OCI-LY7 (cell line): Measurements from ENCODE around the gene PCDH17. TPM values are rescaled to one million over a fixed set of nuclear protein-coding genes. Genes with fewer than 3 reads are reported as not detected.

Source experiments
- BruUV-seq: library from RNA; stranded (reverse); fragments of 400-500 nt; replicated peaks from 2 replicates; lab custom pipeline; 2021; lab: Mats Ljungman, UMichigan
- CTCF ChIA-PET: fragments of 300-600 bp; sonication (Branson Sonifier 250); formaldehyde crosslinking; loops from one replicate; lab custom pipeline; 2022; ENCODE audit warnings: antibody characterized with exemption; ENCODE audit not compliant: unreplicated experiment; lab: Charles Lee
- POLR2A ChIA-PET: fragments of 300-600 bp; sonication (Branson Sonifier 250); formaldehyde crosslinking; loops from one replicate; lab custom pipeline; 2022; ENCODE audit warnings: antibody characterized with exemption; lab: Charles Lee
- DNase-seq: peaks from one replicate; pipeline ENCODE4 v3.0.0-alpha.2; 2015; ENCODE audit warnings: low spot score
- H2AFZ ChIP-seq: fragments of 200-600 bp; sonication (generic), shearing (Covaris generic); 2 replicates; pipeline ENCODE4 v1.6.1; 2014; ENCODE audit warnings: mild to moderate bottlenecking, antibody characterized with exemption, low read length, moderate library complexity
- H3K27ac ChIP-seq: fragments of 200-600 bp; sonication (generic); 2 replicates; pipeline ENCODE4 v1.5.1; 2014; ENCODE audit warnings: mixed run types, low read depth, mild to moderate bottlenecking, moderate library complexity, low read length, inconsistent platforms; ENCODE audit not compliant: poor library complexity, severe bottlenecking
- H3K36me3 ChIP-seq: fragments of 200-600 bp; sonication (generic); 2 replicates; pipeline ENCODE4 v1.6.1; 2014; ENCODE audit warnings: mild to moderate bottlenecking, antibody characterized with exemption, low read length, moderate library complexity, mixed read lengths; ENCODE audit not compliant: insufficient read depth
- H3K4me1 ChIP-seq: fragments of 200-600 bp; sonication (generic); 2 replicates; pipeline ENCODE4 v1.5.1; 2014; ENCODE audit warnings: mild to moderate bottlenecking, low read length; ENCODE audit not compliant: insufficient read depth, poor library complexity, severe bottlenecking
- H3K4me2 ChIP-seq: fragments of 200-600 bp; sonication (generic); 2 replicates; pipeline ENCODE4 v1.6.1; 2014; ENCODE audit warnings: mild to moderate bottlenecking, low read length
- H3K4me3 ChIP-seq: fragments of 200-600 bp; sonication (generic); 2 replicates; pipeline ENCODE4 v1.5.1; 2014; ENCODE audit warnings: mild to moderate bottlenecking, low read depth, low read length; ENCODE audit not compliant: poor library complexity, severe bottlenecking
- H3K79me2 ChIP-seq: fragments of 200-600 bp; sonication (generic); 2 replicates; pipeline ENCODE4 v1.6.1; 2016; ENCODE audit warnings: low read depth, mild to moderate bottlenecking, low read length, moderate library complexity, mixed read lengths; ENCODE audit not compliant: insufficient read depth
- H3K9me2 ChIP-seq: fragments of 200-600 bp; sonication (generic); 2 replicates; pipeline ENCODE4 v1.6.1; 2016; ENCODE audit warnings: mild to moderate bottlenecking, low read length, mixed read lengths; ENCODE audit not compliant: insufficient read depth
- H3K9me3 ChIP-seq: fragments of 200-600 bp; sonication (generic); 2 replicates; pipeline ENCODE4 v1.6.1; 2014; ENCODE audit warnings: mild to moderate bottlenecking, mixed run types, low read length, mixed read lengths
- H4K20me1 ChIP-seq: fragments of 200-600 bp; sonication (generic); 2 replicates; pipeline ENCODE4 v1.6.1; 2014; ENCODE audit warnings: mild to moderate bottlenecking, antibody characterized with exemption, low read length, moderate library complexity, mixed read lengths; ENCODE audit not compliant: insufficient read depth
- EZH2phosphoT487 ChIP-seq: fragments of 200-600 bp; sonication (generic); IDR thresholded peaks from 2 replicates; pipeline ENCODE4 v1.6.1; 2018; ENCODE audit warnings: low read depth, borderline replicate concordance, mild to moderate bottlenecking, mixed run types, antibody characterized with exemption, low read length, moderate library complexity, mixed read lengths
- intact Hi-C: fragments of 100-400 bp; cut with micrococcal nuclease; formaldehyde crosslinking; loops from one replicate; pipeline ENCODE4 v1.10.0; 2022; ENCODE audit not compliant: unreplicated experiment
- total RNA-seq, 2 experiments: library from RNA; depleted of rRNA in 1 of 2; stranded (reverse); fragments of >200 nt in 1 of 2; shearing (Covaris generic) in 1 of 2; gene quantifications; 2 replicates each; pipeline ENCODE4 v1.2.3, GENCODE V29; 2014 to 2022
- TF ChIP-seq, protein P1 (sequence below): fragments of 200-600 bp; sonication (generic); conservative IDR thresholded peaks from 2 replicates; pipeline ENCODE4 v1.5.1; 2014; ENCODE audit warnings: mild to moderate bottlenecking, antibody characterized with exemption, low read length, moderate library complexity, mixed read lengths

PCDH17 gene
- total RNA-seq, 2 experiments from 2014 or later = not detected

DNA sequence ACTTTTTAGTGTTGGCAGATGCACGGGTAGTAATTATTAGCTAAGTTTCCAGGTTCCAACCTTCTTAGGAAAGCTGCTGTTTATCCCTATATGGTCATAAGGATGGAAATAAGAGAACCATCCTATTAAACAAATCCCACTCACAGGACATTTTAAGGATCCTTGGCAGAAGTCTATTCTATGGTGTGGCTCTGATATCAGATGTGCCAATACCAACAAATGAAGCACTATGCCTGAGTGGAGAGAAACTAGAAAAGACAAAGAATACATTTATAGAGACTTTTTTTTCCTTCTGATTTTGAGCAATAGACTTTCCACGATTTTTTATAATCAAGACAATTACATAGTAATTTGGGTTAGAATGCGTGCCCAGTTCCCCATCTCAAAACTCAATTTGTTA is 12.6 kb downstream of the PCDH17 start:
- DNase-seq = no peak
- Histone ChIP-seq H3K4me3 (no peak overlapping the region), H3K36me3 (no peaks in the 10 kb centered on the region), H3K79me2 (no peaks in the 10 kb centered on the region), H2AFZ (no peak overlapping the region), H3K9me3 (no peaks in the 10 kb centered on the region), H3K4me1 (no peaks in the 10 kb centered on the region), H3K9me2 (no peaks in the 10 kb centered on the region), H4K20me1 (no peaks in the 10 kb centered on the region), H3K4me2 (no peak overlapping the region), H3K27ac (no peak overlapping the region)
- intact Hi-C loops = no loop called here
- no peak for TF ChIP-seq EZH2phosphoT487
- TF ChIP-seq, protein P1, sequence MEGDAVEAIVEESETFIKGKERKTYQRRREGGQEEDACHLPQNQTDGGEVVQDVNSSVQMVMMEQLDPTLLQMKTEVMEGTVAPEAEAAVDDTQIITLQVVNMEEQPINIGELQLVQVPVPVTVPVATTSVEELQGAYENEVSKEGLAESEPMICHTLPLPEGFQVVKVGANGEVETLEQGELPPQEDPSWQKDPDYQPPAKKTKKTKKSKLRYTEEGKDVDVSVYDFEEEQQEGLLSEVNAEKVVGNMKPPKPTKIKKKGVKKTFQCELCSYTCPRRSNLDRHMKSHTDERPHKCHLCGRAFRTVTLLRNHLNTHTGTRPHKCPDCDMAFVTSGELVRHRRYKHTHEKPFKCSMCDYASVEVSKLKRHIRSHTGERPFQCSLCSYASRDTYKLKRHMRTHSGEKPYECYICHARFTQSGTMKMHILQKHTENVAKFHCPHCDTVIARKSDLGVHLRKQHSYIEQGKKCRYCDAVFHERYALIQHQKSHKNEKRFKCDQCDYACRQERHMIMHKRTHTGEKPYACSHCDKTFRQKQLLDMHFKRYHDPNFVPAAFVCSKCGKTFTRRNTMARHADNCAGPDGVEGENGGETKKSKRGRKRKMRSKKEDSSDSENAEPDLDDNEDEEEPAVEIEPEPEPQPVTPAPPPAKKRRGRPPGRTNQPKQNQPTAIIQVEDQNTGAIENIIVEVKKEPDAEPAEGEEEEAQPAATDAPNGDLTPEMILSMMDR = no peak
- BruUV-seq = no TSS peak
- POLR2A ChIA-PET = interaction anchor here (0.6 kb wide), 1 partner anchor 65 kb away, joined by 3 read pairs; no protein-coding TSS in a partner anchor
- CTCF ChIA-PET = no interaction called here

DNA sequence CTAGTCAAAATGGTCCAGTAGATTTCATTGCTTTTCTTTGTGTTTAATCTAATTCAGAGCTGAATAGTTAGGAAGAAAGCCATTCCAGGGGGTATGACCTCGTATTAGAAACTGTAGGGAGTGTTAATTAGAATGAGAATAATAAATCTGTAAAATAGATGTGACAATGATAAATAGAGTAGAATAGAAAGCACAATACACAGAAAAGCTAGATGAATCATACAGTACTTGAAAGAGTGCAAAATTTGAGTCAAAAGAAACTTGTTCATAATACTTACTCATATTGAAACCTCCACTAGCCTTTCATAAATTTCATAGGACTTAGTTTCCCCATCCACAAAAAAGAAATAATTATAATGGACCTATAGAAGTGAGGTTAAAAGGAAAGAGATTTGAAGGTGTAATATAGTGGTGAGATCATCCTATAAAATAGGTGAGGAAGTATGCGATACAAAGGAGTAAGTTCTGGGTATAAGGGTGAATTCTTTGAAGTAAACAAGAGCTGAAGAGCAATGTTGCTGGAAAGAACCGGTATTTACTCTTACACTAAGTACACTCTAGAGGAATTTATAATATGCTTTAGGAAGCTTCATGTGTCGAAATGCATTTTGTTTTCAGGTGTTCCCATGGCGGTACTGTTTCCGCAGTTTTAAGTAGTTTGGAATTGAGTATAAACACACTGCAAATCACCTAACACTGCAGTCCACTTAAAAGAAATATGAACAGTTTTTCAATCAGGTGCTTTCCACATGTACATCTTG is 21.9 kb downstream of the PCDH17 start:
- no peaks in the 10 kb centered on the region for H3K36me3 ChIP-seq
- no TSS peak for BruUV-seq
- TF ChIP-seq, protein P1 = no peak
- no peak for TF ChIP-seq EZH2phosphoT487

DNA sequence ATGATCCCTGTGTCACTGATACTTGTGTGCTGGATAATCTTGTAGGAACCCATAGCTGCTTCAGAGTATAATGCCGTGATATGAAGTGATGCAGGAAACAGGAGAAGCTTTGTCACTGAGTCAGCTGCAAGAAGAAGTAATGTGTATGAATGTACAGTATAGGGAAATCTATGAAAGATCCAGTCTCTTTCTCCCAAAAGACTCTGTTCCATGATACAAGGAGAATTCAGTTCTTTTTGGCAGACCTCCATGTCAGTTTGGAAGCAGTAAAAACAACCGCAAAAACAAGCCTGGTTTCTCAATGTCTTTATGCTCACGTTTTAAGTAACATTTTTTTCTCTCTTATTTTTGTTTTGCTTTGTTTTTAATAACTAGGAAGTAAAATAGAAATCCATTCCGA is 33.9 kb downstream of the PCDH17 start:
- no TSS peak for BruUV-seq

More for the DNA sequence above, 21.9 kb downstream of the PCDH17 start:
- H3K9me2 ChIP-seq = no peaks in the 10 kb centered on the region
- intact Hi-C loops = no loop called here
- no peaks in the 10 kb centered on the region for H3K79me2 ChIP-seq
- no peak overlapping the region for H3K4me3 ChIP-seq
- no peak for DNase-seq
- no peaks in the 10 kb centered on the region for H3K9me3 ChIP-seq
- H4K20me1 ChIP-seq = no peaks in the 10 kb centered on the region
- H3K4me2 ChIP-seq = no peak overlapping the region
- no peak overlapping the region for H3K27ac ChIP-seq
- H2AFZ ChIP-seq = no peak overlapping the region
- CTCF ChIA-PET = no interaction called here
- H3K4me1 ChIP-seq = no peaks in the 10 kb centered on the region
- POLR2A ChIA-PET = interaction anchor here (0.5 to 0.7 kb wide), 2 partner anchors 16 to 25 kb away, joined by 3 read pairs; no protein-coding TSS in a partner anchor

More for the DNA sequence above, 33.9 kb downstream of the PCDH17 start:
- Histone ChIP-seq H3K27ac (no peak overlapping the region), H4K20me1 (no peaks in the 10 kb centered on the region), H3K4me3 (no peak overlapping the region), H3K4me1 (no peaks in the 10 kb centered on the region), H3K9me2 (no peaks in the 10 kb centered on the region), H3K36me3 (no peaks in the 10 kb centered on the region), H2AFZ (no peak overlapping the region), H3K79me2 (no peaks in the 10 kb centered on the region), H3K9me3 (no peaks in the 10 kb centered on the region), H3K4me2 (no peak overlapping the region)
- no peak for TF ChIP-seq EZH2phosphoT487
- TF ChIP-seq, protein P1 = no peak
- no peak for DNase-seq
- ChIA-PET CTCF (no interaction called here), POLR2A (no interaction called here)
- intact Hi-C loops = no loop called here
